B cell (primary cell): Measurements from ENCODE around the gene PFN3. TPM values are rescaled to one million over a fixed set of nuclear protein-coding genes. Genes with fewer than 3 reads are reported as not detected.

Experiments
- ATAC-seq: fragments of 200-7000 bp; cut with Tn5 transposase; one replicate; pipeline ENCODE4 v1.10.0; 2021; ENCODE audit warnings: low read depth, mild to moderate bottlenecking, moderate number of reproducible peaks, moderate library complexity
- CTCF ChIA-PET: fragments of 350-600 bp; sonication (Branson Sonifier 250); formaldehyde crosslinking; loops from one replicate; lab custom pipeline; 2021; ENCODE audit warnings: antibody characterized with exemption, inconsistent platforms; lab: Charles Lee
- POLR2A ChIA-PET: fragments of 350-600 bp; sonication (Branson Sonifier 250); formaldehyde crosslinking; loops from one replicate; lab custom pipeline; 2021; ENCODE audit warnings: antibody characterized with exemption; lab: Charles Lee
- DNase-seq: peaks from one replicate; pipeline ENCODE4 v3.0.0; 2013
- H2AFZ ChIP-seq: 2 replicates; pipeline ENCODE4 v1.6.1; 2012; ENCODE audit warnings: mild to moderate bottlenecking, low read depth, low read length; ENCODE audit not compliant: insufficient read depth, poor library complexity, severe bottlenecking
- H3K27ac ChIP-seq, 2 donors: 1 replicate in 1 of 2; 2 replicates in 1 of 2; pipeline ENCODE4 v1.5.1; 2012 to 2013; ENCODE audit warnings: low read length in 2 of 2, mild to moderate bottlenecking in 2 of 2, moderate library complexity in 1 of 2
- H3K27me3 ChIP-seq, 4 experiments: fragments of 200-600 bp in 1 of 4; sonication (generic) in 1 of 4; replicated peaks in 1 of 4; 1 replicate in 2 of 4; 2 replicates in 2 of 4; pipeline versions ENCODE4 v1.6.1 to v1.7.0; 2013 to 2016; ENCODE audit warnings: low read length in 3 of 4, mild to moderate bottlenecking in 2 of 4, mixed read lengths in 1 of 4, moderate library complexity in 1 of 4; ENCODE audit not compliant: insufficient read depth in 4 of 4, control insufficient read depth in 3 of 4; ENCODE audit errors: control extremely low read depth in 1 of 4
- H3K36me3 ChIP-seq, 2 experiments: replicated peaks in 1 of 2; 1 replicate in 1 of 2; 2 replicates in 1 of 2; pipeline versions ENCODE4 v1.6.1 to v1.7.1; 2013; ENCODE audit warnings: low read length in 1 of 2; ENCODE audit not compliant: insufficient read depth in 2 of 2, control insufficient read depth in 1 of 2; ENCODE audit errors: control extremely low read depth in 1 of 2, extremely low read depth in 1 of 2
- H3K4me1 ChIP-seq, 2 donors: fragments of 200-600 bp in 1 of 2; sonication (generic) in 1 of 2; 1 replicate in 1 of 2; 2 replicates in 1 of 2; pipeline versions ENCODE4 v1.5.1 to v1.6.1; 2013 to 2017; ENCODE audit warnings: low read length in 2 of 2; ENCODE audit not compliant: control insufficient read depth in 2 of 2, insufficient read depth in 2 of 2
- H3K4me2 ChIP-seq: replicated peaks from 2 replicates; pipeline ENCODE3; 2012; ENCODE audit warnings: mild to moderate bottlenecking, low read depth, low read length; ENCODE audit not compliant: poor library complexity, severe bottlenecking
- H3K4me3 ChIP-seq, 5 experiments: fragments of 200-600 bp in 1 of 5; sonication (generic) in 1 of 5; 1 replicate in 3 of 5; 2 replicates in 2 of 5; pipeline versions ENCODE4 v1.5.1 to v1.7.0; 2011 to 2016; ENCODE audit warnings: low read length in 4 of 5, mild to moderate bottlenecking in 4 of 5, low read depth in 2 of 5, control low read depth in 1 of 5, moderate library complexity in 1 of 5; ENCODE audit not compliant: insufficient read depth in 1 of 5; ENCODE audit errors: control extremely low read depth in 1 of 5, extremely low read depth in 1 of 5
- H3K79me2 ChIP-seq: fragments of 200-600 bp; sonication (generic); one replicate; pipeline ENCODE4 v1.6.0; 2016; ENCODE audit warnings: low read length; ENCODE audit not compliant: control insufficient read depth, insufficient read depth
- H3K9ac ChIP-seq: fragments of 200-600 bp; sonication (generic); 2 replicates; pipeline ENCODE4 v1.6.1; 2017; ENCODE audit warnings: mild to moderate bottlenecking, low read length, moderate library complexity
- H3K9me3 ChIP-seq, 3 donors: one replicate each; pipeline versions ENCODE4 v1.6.1 to v1.7.1; 2013; ENCODE audit warnings: low read length in 2 of 3; ENCODE audit not compliant: control insufficient read depth in 2 of 3, insufficient read depth in 1 of 3; ENCODE audit errors: control extremely low read depth in 1 of 3
- H4K20me1 ChIP-seq: 2 replicates; pipeline ENCODE4 v1.6.0; 2012; ENCODE audit warnings: mild to moderate bottlenecking, low read length; ENCODE audit not compliant: insufficient read depth, control insufficient read depth, poor library complexity, severe bottlenecking
- H3K27ac Mint-ChIP-seq: one replicate; pipeline ENCODE4 v1.8.0; 2021; ENCODE audit warnings: mixed read lengths
- H3K27me3 Mint-ChIP-seq: one replicate; pipeline ENCODE4 v1.8.0; 2021; ENCODE audit warnings: mixed read lengths
- H3K4me1 Mint-ChIP-seq: one replicate; pipeline ENCODE4 v1.8.0; 2021; ENCODE audit warnings: mixed read lengths
- H3K4me3 Mint-ChIP-seq: one replicate; pipeline ENCODE4 v1.8.0; 2021; ENCODE audit warnings: mixed read lengths
- H3K9me3 Mint-ChIP-seq: one replicate; pipeline ENCODE4 v1.8.0; 2022; ENCODE audit warnings: mixed read lengths; ENCODE audit not compliant: insufficient read depth
- CTCF ChIP-seq: fragments of 200-600 bp; IDR thresholded peaks from one replicate; pipeline ENCODE4 v1.8.0; 2022; ENCODE audit warnings: antibody characterized with exemption, mild to moderate bottlenecking
- EZH2 ChIP-seq: IDR thresholded peaks from 2 replicates; pipeline ENCODE4 v1.6.1; 2012; ENCODE audit warnings: borderline replicate concordance, low read depth, mild to moderate bottlenecking, moderate library complexity, low read length; ENCODE audit not compliant: insufficient read depth, poor library complexity, severe bottlenecking
- WGBS: methylation state at CpG from one replicate; pipeline ENCODE4 v1.1.5; 2013; ENCODE audit warnings: missing lambda C conversion rate; ENCODE audit not compliant: insufficient coverage; 5-methylcytosine and 5-hydroxymethylcytosine counted together
- intact Hi-C: fragments of 100-400 bp; cut with micrococcal nuclease; formaldehyde crosslinking; loops from one replicate; pipeline ENCODE4 v1.10.0; 2022
- polyA plus RNA-seq: library from polyadenylated mRNA; depleted of rRNA; stranded (reverse); fragments of >200 nt; gene quantifications from 2 replicates; pipeline ENCODE4 v1.2.3, GENCODE V29; 2012
- total RNA-seq, 2 donors: library from RNA; stranded (reverse); fragments of 120-200 nt in 1 of 2; gene quantifications; 1 replicate in 1 of 2; 2 replicates in 1 of 2; pipeline versions ENCODE4 v1.2.3 to v1.2.4, GENCODE V29; 2013 to 2022

The PFN3 gene
- total and polyA plus RNA-seq, 2 donors (not counting 1 experiment from before 2014, with no cell fraction given): not detected

GRCh38 chr5:177374211-177374610, 26.2 kb downstream of the PFN3 start:
- no peak overlapping the region for H3K4me3 ChIP-seq
- H3K27ac ChIP-seq: no peak overlapping the region
- H3K4me2 ChIP-seq: no peak overlapping the region
- POLR2A ChIA-PET: no interaction called here
- peaks cover 27% of the 10 kb centered on the region for H4K20me1 ChIP-seq
- Mint-ChIP-seq H3K27ac (peak overlapping the region; percentile 65), H3K9me3 (no peaks in the 10 kb centered on the region), H3K27me3 (no peaks in the 10 kb centered on the region), H3K4me3 (no peak overlapping the region), H3K4me1 (peaks cover 31% of the 10 kb centered on the region)
- H3K36me3 ChIP-seq: peaks cover 0 to 24% of the 10 kb centered on the region in 2 experiments
- no peaks in the 10 kb centered on the region for H3K27me3 ChIP-seq
- CTCF ChIA-PET: no interaction called here
- no peak overlapping the region for H2AFZ ChIP-seq
- intact Hi-C loops: no loop called here
- H3K79me2 ChIP-seq: no peaks in the 10 kb centered on the region
- no peak overlapping the region for H3K9ac ChIP-seq
- ATAC-seq: no peak
- H3K9me3 ChIP-seq: no peaks in the 10 kb centered on the region
- WGBS: 86% methylated on average over 2 of the region's 5 CpGs
- peaks cover 32% of the 10 kb centered on the region in 2 donors for H3K4me1 ChIP-seq
- no peak for DNase-seq
- no peak for TF ChIP-seq CTCF
- no peak for TF ChIP-seq EZH2

GRCh38 chr5:177373806-177374205, 26.7 kb downstream of the PFN3 start:
- WGBS: 75% methylated on average over 6 of the region's 6 CpGs
- Mint-ChIP-seq H3K27ac (no peak overlapping the region), H3K9me3 (no peaks in the 10 kb centered on the region), H3K4me3 (no peak overlapping the region), H3K27me3 (no peaks in the 10 kb centered on the region), H3K4me1 (peaks cover 35% of the 10 kb centered on the region)
- Histone ChIP-seq H3K9me3 (no peaks in the 10 kb centered on the region), H4K20me1 (peaks cover 31% of the 10 kb centered on the region), H2AFZ (no peak overlapping the region), H3K4me1 (peaks cover 35 to 36% of the 10 kb centered on the region in 2 donors), H3K36me3 (peaks cover 0 to 28% of the 10 kb centered on the region in 2 experiments), H3K4me2 (no peak overlapping the region), H3K27ac (no peak overlapping the region), H3K9ac (no peak overlapping the region), H3K4me3 (no peak overlapping the region), H3K79me2 (no peaks in the 10 kb centered on the region), H3K27me3 (no peaks in the 10 kb centered on the region)
- ChIA-PET POLR2A (interaction anchor here (0.5 kb wide), 1 partner anchor 11 kb away, joined by 8 read pairs; the partner anchor contains the start of gene SLC34A1), CTCF (interaction anchor here (5.2 to 5.5 kb wide), 2 partner anchors 15 to 18 kb away, joined by 44 to 60 read pairs; partner anchors contain the start of gene RGS14)
- intact Hi-C loops: no loop called here
- TF ChIP-seq EZH2: no peak
- ATAC-seq (no peak), DNase-seq (no peak)
